ENCODE data around the gene CADPS2.

The CADPS2 gene

GRCh38 chr7:122768827-122769226 lies 117.4 kb downstream of the CADPS2 start:
- no peak for DNase-seq

DNA sequence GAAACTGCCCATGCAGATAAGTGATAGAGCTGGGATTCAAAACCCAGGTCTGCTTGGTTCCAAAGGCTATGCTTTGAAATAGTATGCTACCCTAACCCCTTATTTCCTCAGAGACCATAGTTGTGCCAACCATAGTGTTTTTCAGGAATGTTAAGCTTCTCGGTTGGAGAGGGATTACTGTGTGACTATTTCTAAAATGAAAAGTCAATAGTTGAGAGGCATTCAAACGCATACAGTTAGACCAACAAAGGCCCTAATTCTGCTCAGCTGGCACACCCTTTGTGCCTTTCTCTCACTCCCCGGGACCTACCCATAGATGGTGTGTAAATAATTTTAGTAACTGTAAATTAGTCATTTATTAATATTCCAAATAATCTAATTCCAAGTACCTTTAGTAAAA lies 118.9 kb downstream of the CADPS2 start:
- DNase-seq = no peak

- no peak for DNase-seq
Observed at GRCh38 chr7:122766593-122766992, 119.7 kb downstream of the CADPS2 start.

- no peak for DNase-seq
Observed at GRCh38 chr7:122764902-122765301, 121.4 kb downstream of the CADPS2 start.

- DNase-seq = no peak
Observed at GRCh38 chr7:122764020-122764419, 122.2 kb downstream of the CADPS2 start.

- no peak for DNase-seq
Observed at GRCh38 chr7:122762071-122762470, 124.2 kb downstream of the CADPS2 start.

DNA sequence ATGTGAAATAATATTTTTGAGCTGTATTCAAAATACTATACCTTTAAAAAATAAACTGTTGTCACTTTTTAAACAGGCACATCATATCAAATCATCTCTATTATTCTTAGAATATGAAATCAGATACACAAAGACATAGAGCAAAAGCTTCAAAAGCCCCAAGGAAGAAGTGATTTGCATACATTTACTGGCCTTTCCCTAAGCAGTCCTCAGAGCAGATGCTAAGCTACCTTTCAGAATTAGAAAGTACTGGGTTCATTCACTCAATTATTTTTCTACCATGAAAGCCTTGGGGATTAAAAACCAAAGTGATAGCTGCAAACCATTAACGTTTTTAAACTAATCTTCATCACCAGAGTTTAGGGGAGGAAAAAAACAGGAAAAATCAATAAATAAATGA lies 127.8 kb downstream of the CADPS2 start:
- DNase-seq = no peak

DNA sequence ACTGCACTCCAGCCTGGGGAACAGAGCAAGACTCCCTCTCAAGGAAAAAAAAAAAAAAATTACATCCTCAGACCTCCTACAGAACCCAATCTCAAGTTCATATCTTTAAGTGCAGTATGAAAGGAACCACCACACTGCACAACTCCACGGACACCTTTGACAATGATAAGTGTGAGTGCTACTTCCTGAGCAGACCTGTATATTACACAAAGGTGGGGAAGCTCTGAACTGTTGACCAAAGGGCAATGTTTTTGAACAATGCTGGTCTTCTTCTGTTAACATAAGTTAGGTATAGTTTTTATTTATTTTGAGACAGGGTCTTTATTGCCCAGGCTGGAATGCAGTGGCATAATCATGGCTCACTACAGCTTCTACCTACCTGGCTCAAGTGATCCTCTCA lies 129.4 kb downstream of the CADPS2 start:
- no peak for DNase-seq

- no peak for DNase-seq
Observed at GRCh38 chr7:122755696-122756095, 130.6 kb downstream of the CADPS2 start.

GRCh38 chr7:122752583-122752982 lies 133.7 kb downstream of the CADPS2 start:
- no peak for DNase-seq

DNA sequence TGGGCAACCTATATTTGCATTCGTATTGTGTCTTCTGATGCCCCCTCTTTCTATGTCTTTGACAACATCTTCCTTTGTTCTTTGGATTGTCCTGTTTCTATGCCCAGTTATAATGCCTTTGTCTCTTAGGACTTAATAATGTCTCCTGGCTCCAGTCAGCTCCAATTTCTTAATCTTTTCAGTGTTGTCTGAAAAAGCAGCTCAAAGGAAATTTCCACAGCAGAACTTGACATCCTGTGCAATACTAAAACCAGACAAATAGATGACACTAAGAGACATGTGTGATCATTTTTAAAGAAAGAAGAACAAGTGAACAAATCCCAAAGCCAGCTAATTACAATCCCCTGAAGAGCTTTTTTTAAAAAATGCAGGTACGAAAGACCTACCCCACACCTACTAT lies 135.9 kb downstream of the CADPS2 start:
- no peak for DNase-seq

DNA sequence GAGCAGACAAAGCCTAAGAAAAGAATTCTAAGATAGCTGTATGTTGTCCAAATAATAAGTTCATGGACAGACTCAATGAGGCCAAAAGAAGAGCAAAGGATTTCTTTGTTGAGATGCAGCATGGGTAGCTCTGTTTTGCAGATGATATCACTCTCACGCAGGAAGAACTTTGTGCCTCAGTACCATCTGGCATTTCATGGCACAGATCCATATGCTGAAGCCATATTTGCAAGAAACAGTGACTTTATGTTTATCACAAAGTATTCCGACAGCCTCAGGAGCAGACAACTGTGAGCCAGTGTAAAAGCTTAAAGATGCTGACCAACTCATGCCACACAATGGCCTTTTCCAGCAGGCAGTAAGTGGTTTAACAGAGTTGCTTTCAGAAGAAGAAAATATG lies 138.1 kb downstream of the CADPS2 start:
- no peak for DNase-seq

GRCh38 chr7:122746948-122747347 lies 139.3 kb downstream of the CADPS2 start:
- DNase-seq = no peak

DNA sequence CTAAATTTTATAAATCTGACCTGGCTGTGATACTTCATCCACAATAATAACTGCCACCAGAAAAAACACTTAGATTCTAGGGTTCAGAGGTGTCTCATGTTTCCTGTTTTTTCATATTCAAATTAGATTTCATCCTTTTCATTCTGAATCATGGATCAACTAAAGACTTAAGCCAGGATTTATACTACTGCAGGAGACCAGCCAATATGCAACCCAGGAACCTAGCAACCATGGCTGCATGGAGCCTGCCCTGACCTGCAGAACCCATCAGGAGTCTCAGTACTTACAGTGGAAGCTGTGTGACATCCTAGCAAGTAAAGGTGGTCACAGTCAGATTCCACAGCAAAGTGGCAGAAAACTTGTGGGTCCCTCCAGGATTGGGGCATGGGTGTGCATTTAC lies 143.0 kb downstream of the CADPS2 start:
- no peak for DNase-seq

GRCh38 chr7:122738947-122739346 lies 147.3 kb downstream of the CADPS2 start:
- no peak for DNase-seq

- no peak for DNase-seq
Observed at GRCh38 chr7:122736183-122736582, 150.1 kb downstream of the CADPS2 start.

GRCh38 chr7:122727759-122728158 lies 158.5 kb downstream of the CADPS2 start:
- no peak for DNase-seq

- DNase-seq = no peak
Observed at GRCh38 chr7:122727354-122727753, 158.9 kb downstream of the CADPS2 start.

DNA sequence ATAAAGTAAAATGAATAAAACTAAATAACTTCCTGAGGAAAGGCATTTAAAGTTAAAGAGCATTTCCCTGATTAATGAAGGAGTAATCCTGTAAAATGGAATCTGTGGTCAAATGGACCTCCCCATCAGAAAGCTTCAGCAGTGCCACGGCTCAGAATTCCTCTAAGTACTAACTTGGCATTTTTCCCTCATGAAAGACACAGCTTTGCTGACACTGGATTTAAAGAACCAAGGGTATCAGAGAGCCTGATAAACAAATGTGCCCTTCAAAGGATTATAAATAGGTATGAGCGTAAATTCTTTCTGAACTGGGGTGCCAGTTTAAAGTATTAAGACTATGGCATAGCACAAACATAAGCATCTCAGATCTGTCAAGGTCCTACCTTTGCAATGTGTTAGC lies 159.4 kb downstream of the CADPS2 start:
- DNase-seq = no peak

DNA sequence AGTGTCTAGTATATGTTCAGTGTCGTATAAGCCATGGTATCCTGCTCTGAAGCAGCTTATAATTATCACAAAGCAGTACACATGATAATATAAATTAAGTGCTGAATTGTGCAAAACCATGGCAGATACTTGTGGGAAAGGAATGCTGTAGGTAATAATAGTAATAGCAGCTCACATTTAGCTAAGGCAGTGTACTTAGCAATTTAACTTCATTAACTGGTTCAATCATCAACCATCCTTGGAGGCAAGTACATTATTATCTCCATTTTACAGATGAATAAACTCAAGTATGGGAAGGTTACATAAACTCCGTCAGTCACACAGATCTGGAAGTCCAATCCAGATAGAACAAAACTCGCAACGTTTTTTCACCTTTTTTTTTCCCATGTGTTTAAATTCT lies 161.9 kb downstream of the CADPS2 start:
- DNase-seq = no peak

DNA sequence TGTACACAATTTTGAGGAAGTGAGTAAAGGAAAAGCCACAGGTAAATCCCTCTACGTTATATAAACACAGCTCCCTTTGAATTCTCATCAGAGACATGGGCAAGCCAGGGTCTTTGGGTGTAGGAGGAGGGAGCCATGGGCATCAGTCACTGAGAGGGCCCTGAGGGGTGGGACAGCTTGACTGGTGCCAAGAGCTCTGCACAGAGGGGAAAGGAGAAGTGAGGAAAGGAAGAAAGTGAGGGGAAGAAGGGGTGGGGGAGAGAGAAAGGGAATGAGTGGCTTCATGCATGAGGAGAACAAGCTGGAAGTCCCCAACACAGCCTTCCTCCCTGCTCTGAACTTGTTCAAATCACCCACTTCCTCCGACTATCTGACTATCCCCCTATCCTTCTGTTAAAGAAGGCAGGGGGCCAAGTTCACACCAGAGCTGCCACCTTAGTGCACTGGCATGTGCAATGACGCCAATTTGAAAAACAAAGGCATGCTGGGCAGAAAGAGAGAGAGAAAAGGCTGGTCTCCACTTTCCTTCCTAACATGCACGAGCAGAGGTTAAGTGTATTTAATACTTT lies 167.2 kb downstream of the CADPS2 start:
- DNase-seq = no peak

DNA sequence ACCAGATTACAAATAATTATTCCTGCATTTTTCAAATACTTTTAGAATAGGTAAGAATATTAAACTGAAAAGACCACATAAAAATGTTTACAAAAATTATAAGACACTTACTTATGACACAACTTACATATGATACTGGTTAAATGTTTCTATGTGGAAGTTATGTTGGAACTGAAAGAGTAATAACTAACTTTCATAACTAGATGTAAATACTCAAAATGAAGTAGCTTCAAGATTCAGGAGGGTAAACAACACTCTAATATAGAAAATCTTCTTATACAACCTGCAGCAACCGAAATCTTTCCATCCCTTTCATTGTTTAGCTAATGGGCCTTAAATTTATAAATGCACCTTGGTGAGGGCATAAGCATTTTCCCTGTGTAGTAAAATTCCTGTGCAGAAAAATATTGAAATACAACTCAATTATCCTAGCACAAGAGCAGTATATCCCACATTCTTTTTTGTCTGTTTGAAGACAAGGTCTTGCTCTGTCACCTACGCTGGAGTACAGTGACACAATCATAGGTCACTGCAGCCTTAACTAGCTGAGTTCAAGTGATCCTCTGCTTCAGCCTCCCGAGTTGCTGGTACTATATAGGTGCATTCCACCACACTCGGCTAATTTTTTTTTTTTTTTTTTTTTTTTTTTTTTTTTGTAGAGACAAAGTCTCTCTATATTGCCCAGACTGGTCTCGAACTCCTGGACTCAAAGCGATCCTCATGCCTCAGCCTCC lies 168.7 kb downstream of the CADPS2 start:
- no peak for DNase-seq

GRCh38 chr7:122715183-122715582 lies 171.1 kb downstream of the CADPS2 start:
- DNase-seq = no peak

GRCh38 chr7:122710916-122711315 lies 175.3 kb downstream of the CADPS2 start:
- DNase-seq = no peak

Data from right kidney (tissue), 1 donor.